Stimulated activated naive CD4-positive, alpha-beta T cell (primary cell): ENCODE results near the gene TAF6.
"Not testable (repeated sequence)": the region's sequence is repeated elsewhere in the genome, so short reads cannot be mapped to it uniquely, and the experiment has no call there.

Experiments
- DNase-seq, 6 experiments: peaks; one replicate each; lab custom pipeline; 2025; lab: John Stamatoyannopoulos, UW

Gene TAF6

GRCh38 chr7:100152937-100153666 is 33.9 kb upstream of the TAF6 start:
- DNase-seq: no peak

DNA sequence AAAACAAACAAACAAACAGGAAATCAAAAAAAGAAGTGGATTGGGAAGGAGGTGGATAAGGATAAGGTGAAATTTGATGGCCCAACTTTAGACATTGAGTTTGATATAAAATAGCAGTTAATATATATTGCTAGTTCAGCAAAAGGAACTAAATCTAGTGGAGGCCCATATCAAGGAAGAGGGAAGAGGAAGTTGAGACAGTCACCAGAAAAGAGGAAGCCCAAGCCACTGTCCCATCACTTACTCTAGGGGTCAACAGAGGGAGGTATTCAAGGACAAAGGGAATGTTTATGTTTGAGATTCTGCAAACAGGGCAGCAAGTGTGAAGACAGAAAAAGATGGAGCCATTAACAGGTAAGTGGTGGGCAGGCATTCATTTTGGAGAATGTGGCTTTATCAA is 33.2 kb upstream of the TAF6 start:
- DNase-seq: no peak

- peak; percentile 90 to 99 (median 97) for DNase-seq
Observed at GRCh38 chr7:100148559-100149328, 29.6 kb upstream of the TAF6 start, which contains the start of gene LAMTOR4. TSS of gene LAMTOR4 (plus strand) at chr7:100148918. CDS start at chr7:100148973, 55 bp downstream.

DNA sequence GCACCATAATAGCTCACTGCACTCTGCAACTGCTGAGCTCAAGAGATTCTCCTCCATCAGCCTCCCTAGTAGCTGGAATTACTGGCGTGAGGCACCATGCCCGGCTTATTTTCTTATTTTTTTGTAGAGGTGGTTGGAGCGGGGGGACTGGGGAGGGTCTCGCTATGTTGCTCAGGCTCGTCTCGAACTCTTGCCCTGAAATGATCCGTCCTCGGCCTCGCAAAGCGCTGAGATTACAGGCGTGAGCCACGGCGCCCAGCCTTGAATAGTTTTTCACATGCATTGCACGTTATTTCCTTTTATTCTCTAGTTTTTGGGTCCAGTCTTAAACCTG is 29.0 kb upstream of the TAF6 start:
- DNase-seq: no peak

- no peak for DNase-seq
Observed at GRCh38 chr7:100147278-100147677, 28.1 kb upstream of the TAF6 start.

GRCh38 chr7:100146350-100146749 is 27.2 kb upstream of the TAF6 start:
- DNase-seq: not testable (repeated sequence)

- DNase-seq: no peak
Observed at GRCh38 chr7:100142461-100142860, 23.3 kb upstream of the TAF6 start.

- no peak for DNase-seq
Observed at GRCh38 chr7:100141555-100141949, 22.4 kb upstream of the TAF6 start.

DNA sequence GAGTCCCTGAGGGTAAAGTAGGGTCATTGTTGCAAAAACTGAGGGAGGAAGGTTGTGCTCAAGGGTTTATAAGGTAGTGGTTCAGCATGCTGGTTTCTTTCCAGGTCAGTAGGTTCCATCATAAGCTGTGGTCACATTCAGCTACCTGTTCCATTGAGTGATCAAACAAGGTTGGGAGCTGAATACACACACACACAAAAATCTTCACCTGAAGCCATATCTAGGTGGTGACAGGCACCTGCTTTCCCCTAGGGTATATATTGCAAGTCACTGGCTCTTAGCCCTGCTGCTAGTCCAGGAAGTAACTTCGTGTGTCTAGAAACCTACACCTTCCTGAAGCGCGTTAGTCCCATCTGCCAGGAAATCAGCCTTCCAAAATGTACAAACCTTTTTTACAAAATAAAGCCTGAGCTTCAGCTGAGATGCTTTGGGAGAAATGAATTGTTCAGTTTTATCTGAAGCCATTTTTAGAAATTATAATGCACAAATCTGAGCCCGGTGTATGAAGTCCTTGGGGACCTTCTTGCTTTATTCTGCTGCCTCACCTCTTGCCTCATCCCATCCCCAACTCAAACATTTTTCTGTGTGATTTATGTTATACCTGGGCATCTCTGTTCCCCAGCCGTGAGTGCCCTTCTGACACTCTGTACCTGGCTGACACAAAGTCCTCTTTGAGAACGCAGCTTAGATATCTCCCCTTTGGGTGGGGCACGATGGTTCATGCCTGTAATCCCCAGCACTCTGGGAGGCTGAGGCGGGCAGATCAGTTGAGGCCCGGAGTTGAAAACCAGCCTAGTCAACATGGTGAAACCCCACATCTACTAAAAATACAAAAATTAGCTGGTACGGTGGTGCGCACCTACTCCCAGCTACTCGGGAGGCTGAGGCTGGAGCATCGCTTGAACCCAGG is 18.9 kb upstream of the TAF6 start:
- peak in 1 of 6 experiments; percentile 15 for DNase-seq

- peak; percentile 42 to 65 (median 52) for DNase-seq
Observed at GRCh38 chr7:100132697-100133151, 13.6 kb upstream of the TAF6 start.

- DNase-seq: no peak
Observed at GRCh38 chr7:100132126-100132525, 13.0 kb upstream of the TAF6 start.

GRCh38 chr7:100130608-100131453 is 11.7 kb upstream of the TAF6 start:
- DNase-seq: peak; percentile 62 to 90 (median 80)

DNA sequence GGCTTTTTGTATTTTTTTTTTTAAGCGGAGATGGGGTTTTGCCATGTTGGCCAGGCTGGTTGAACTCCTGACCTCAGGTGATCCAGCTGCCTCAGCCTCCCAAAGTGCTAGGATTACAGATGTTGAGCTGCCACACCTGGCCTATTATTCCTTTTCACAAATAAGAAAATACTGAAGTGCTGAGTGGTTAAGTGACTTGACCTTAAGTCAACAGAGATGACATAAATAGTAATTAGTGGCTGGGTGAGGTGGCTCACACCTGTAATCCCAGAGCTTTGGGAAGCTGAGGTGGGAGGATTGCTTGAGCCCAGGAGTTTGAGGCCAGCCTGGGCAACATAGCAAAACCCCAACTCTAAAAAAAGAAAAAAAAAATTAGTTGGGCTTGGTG is 11.1 kb upstream of the TAF6 start:
- not testable (repeated sequence) for DNase-seq

DNA sequence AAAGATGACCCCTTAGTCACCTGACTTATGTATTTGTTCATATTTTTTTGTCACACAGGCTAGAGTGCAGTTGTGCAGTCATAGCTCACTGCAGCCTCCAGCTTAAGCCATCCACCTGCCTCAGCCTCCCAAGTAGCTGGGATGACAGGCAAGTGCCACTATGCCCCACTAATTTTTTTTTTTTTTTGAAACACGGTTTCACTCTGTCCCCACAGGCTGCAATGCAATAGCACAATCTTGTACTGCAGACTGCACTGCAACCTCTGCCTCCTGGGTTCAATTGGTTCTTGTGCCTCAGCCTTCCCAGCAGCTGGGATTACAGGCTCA is 9.4 kb upstream of the TAF6 start:
- no peak for DNase-seq

- DNase-seq: peak in 3 of 6 experiments; percentile 14 to 39 (median 18)
Observed at GRCh38 chr7:100127866-100128636, 8.9 kb upstream of the TAF6 start.

GRCh38 chr7:100126931-100127865 is 8.0 kb upstream of the TAF6 start, which contains the start of gene MBLAC1:
TSS of gene MBLAC1 (plus strand) at chr7:100126967. CDS start at chr7:100127396, 429 bp downstream.
- peak; percentile 87 to 96 (median 90) for DNase-seq

GRCh38 chr7:100126239-100126930 is 7.2 kb upstream of the TAF6 start:
- no peak for DNase-seq

DNA sequence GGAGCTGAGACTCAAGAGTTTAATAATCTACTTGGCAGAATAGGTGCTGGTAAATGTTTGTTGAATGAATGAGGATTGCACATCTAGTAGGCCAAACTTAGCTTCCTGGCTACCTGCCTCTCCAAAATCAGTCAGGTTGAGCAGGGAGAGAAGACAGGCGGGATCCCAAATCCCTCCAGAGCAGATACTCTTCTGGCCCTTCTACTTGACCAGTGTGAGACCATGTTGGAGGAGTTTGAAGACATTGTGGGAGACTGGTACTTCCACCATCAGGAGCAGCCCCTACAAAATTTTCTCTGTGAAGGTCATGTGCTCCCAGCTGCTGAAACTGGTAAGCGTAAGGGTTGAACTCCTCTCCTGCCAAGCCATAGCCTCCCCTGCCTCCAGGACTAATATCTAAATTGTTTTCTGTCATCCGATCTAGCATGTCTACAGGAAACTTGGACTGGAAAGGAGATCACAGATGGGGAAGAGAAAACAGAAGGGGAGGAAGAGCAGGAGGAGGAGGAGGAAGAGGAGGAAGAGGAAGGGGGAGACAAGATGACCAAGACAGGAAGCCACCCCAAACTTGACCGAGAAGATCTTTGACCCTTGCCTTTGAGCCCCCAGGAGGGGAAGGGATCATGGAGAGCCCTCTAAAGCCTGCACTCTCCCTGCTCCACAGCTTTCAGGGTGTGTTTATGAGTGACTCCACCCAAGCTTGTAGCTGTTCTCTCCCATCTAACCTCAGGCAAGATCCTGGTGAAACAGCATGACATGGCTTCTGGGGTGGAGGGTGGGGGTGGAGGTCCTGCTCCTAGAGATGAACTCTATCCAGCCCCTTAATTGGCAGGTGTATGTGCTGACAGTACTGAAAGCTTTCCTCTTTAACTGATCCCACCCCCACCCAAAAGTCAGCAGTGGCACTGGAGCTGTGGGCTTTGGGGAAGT is 5.4 kb upstream of the TAF6 start:
- no peak for DNase-seq
